GM12891 (cell line): ENCODE results near the gene SOX21.

Experiments
- POLR2A ChIP-seq: IDR thresholded peaks from 2 replicates; pipeline ENCODE4 v1.6.1; 2011; ENCODE audit warnings: low read depth, low read length, control low read depth
- POLR2AphosphoS5 ChIP-seq: IDR thresholded peaks from 2 replicates; pipeline ENCODE4 v1.6.1; 2011; ENCODE audit warnings: low read depth, low read length, control low read depth
- TAF1 ChIP-seq: IDR thresholded peaks from 2 replicates; pipeline ENCODE4 v1.6.1; 2011; ENCODE audit warnings: low read depth, low read length, control low read depth

GRCh38 chr13:94712287-94712811 lies at the start of gene SOX21:
- TF ChIP-seq POLR2A (no peak), TAF1 (no peak), POLR2AphosphoS5 (no peak)
